ENCODE measurements around the gene ZNF10.

Gene ZNF10

DNA sequence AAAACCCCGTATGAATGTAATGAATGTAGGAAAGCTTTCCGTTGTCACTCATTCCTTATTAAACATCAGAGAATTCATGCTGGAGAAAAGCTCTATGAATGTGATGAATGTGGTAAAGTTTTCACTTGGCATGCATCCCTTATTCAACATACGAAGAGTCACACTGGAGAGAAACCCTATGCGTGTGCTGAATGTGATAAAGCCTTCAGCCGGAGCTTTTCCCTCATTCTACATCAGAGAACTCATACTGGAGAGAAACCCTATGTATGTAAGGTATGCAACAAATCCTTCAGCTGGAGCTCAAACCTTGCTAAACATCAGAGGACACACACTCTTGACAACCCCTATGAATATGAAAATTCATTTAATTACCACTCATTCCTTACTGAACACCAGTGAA is 24.2 kb upstream of the ZNF10 start:
- Histone ChIP-seq H3K27me3 (ENCODE audit: insufficient read depth, poor library complexity, severe bottlenecking) (no peaks in the 10 kb centered on the region), H3K4me3 (ENCODE audit: severe bottlenecking) (no peak overlapping the region), H3K9me3 (ENCODE audit: severe bottlenecking) (peaks cover 73% of the 10 kb centered on the region), H3K27ac (ENCODE audit: poor library complexity, severe bottlenecking) (no peak overlapping the region), H3K36me3 (ENCODE audit: low read depth) (peaks cover 67% of the 10 kb centered on the region), H3K4me1 (ENCODE audit: insufficient read depth, poor library complexity, severe bottlenecking) (no peaks in the 10 kb centered on the region)
- ATAC-seq (ENCODE audit: low read depth) (no peak), DNase-seq (ENCODE audit: low spot score) (no peak)
- TF ChIP-seq, protein P1, sequence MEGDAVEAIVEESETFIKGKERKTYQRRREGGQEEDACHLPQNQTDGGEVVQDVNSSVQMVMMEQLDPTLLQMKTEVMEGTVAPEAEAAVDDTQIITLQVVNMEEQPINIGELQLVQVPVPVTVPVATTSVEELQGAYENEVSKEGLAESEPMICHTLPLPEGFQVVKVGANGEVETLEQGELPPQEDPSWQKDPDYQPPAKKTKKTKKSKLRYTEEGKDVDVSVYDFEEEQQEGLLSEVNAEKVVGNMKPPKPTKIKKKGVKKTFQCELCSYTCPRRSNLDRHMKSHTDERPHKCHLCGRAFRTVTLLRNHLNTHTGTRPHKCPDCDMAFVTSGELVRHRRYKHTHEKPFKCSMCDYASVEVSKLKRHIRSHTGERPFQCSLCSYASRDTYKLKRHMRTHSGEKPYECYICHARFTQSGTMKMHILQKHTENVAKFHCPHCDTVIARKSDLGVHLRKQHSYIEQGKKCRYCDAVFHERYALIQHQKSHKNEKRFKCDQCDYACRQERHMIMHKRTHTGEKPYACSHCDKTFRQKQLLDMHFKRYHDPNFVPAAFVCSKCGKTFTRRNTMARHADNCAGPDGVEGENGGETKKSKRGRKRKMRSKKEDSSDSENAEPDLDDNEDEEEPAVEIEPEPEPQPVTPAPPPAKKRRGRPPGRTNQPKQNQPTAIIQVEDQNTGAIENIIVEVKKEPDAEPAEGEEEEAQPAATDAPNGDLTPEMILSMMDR (IDR thresholded peaks at IDR 0.05; ENCODE audit: poor library complexity, severe bottlenecking): no peak

DNA sequence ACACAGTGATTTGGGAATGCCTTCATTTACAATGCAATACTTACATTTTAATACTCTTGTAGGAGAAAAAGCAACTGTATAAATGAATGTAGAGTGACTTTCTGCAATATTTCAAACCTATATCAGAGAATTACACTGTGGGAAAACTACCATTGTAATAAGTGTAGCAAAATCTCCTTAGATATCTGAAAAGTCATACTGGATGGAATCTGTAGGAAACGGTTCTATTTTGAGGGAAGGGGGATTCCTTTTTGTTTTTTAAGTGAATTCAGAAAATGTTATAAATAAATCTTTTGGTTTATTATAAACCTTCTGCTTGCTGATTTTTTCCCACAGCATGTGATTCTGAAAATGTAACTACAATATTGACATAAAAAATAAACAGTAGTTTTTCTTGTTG is 23.3 kb upstream of the ZNF10 start:
- H3K4me3 ChIP-seq (ENCODE audit: severe bottlenecking): no peak overlapping the region
- no peaks in the 10 kb centered on the region for H3K4me1 ChIP-seq (ENCODE audit: insufficient read depth, poor library complexity, severe bottlenecking)
- H3K27ac ChIP-seq (ENCODE audit: poor library complexity, severe bottlenecking): no peak overlapping the region
- DNase-seq (ENCODE audit: low spot score) (no peak), ATAC-seq (ENCODE audit: low read depth) (no peak)
- no peaks in the 10 kb centered on the region for H3K27me3 ChIP-seq (ENCODE audit: insufficient read depth, poor library complexity, severe bottlenecking)
- TF ChIP-seq, protein P1 (IDR thresholded peaks at IDR 0.05; ENCODE audit: poor library complexity, severe bottlenecking): no peak
- H3K9me3 ChIP-seq (ENCODE audit: severe bottlenecking): peaks cover 69% of the 10 kb centered on the region
- peaks cover 59% of the 10 kb centered on the region for H3K36me3 ChIP-seq (ENCODE audit: low read depth)

DNA sequence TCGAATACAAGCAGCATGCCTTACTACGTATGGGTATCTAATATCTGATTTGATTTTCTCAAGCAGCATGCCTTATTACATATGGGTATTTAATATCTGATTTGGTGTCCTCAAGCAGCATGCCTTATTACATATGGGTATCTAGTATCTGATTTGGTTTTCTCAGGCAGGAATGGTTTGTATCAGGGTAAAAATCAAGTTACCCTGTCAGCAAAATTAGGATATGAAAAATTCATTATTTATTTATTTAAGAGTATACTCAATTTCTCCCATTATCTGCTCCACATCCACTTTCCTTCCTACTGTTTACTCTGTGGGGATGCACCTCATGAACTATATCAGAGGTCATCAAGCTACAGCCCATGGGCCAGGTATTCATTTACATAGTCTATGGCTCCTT is 22.3 kb upstream of the ZNF10 start:
- H3K4me3 ChIP-seq (ENCODE audit: severe bottlenecking): no peak overlapping the region
- H3K9me3 ChIP-seq (ENCODE audit: severe bottlenecking): peaks cover 64% of the 10 kb centered on the region
- DNase-seq (ENCODE audit: low spot score): no peak
- no peaks in the 10 kb centered on the region for H3K4me1 ChIP-seq (ENCODE audit: insufficient read depth, poor library complexity, severe bottlenecking)
- H3K27me3 ChIP-seq (ENCODE audit: insufficient read depth, poor library complexity, severe bottlenecking): no peaks in the 10 kb centered on the region
- no peak for ATAC-seq (ENCODE audit: low read depth)
- TF ChIP-seq, protein P1 (IDR thresholded peaks at IDR 0.05; ENCODE audit: poor library complexity, severe bottlenecking): no peak
- H3K27ac ChIP-seq (ENCODE audit: poor library complexity, severe bottlenecking): no peak overlapping the region
- H3K36me3 ChIP-seq (ENCODE audit: low read depth): peaks cover 57% of the 10 kb centered on the region

DNA sequence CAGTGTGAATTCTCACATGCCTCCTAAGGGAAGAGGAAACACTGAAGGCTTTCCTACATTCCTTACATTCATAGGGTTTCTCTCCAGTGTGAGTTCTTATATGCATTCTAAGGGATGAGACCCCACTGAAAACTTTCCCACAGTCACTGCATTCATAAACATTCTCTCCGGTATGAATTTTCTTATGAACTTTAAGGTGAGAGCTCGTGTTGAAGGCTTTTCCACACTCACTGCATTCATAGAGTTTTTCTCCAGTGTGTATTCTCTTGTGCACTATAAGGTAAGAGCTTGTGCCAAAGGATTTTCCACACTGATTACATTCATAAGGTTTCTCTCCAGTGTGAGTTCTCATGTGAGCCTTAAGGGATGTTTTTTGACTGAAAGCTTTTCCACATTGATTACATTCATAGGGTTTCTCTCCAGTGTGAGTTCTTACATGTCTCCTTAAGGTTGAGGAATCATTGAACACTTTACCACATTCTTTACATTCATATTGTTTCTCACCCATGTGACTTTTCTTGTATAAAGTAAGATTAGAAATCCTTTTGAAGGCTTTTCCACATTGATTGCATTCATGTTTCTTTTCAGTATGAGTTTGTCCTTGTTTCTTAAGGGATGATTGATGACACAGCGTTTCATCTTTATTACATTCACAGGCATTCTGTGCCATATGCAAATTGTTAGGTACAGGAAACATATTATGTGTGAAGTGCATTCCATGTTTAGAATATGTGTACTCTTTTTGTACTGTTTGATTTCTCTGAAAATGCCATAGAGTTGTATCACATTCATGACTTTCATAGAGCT is 9.8 kb upstream of the ZNF10 start:
- DNase-seq (ENCODE audit: low spot score): no peak
- peaks cover 26% of the 10 kb centered on the region for H3K36me3 ChIP-seq (ENCODE audit: low read depth)
- H3K27ac ChIP-seq (ENCODE audit: poor library complexity, severe bottlenecking): no peak overlapping the region
- no peaks in the 10 kb centered on the region for H3K4me1 ChIP-seq (ENCODE audit: insufficient read depth, poor library complexity, severe bottlenecking)
- TF ChIP-seq, protein P1 (IDR thresholded peaks at IDR 0.05; ENCODE audit: poor library complexity, severe bottlenecking): no peak
- no peak overlapping the region for H3K4me3 ChIP-seq (ENCODE audit: severe bottlenecking)
- H3K27me3 ChIP-seq (ENCODE audit: insufficient read depth, poor library complexity, severe bottlenecking): no peaks in the 10 kb centered on the region
- no peak for ATAC-seq (ENCODE audit: low read depth)
- H3K9me3 ChIP-seq (ENCODE audit: severe bottlenecking): peaks cover 57% of the 10 kb centered on the region

DNA sequence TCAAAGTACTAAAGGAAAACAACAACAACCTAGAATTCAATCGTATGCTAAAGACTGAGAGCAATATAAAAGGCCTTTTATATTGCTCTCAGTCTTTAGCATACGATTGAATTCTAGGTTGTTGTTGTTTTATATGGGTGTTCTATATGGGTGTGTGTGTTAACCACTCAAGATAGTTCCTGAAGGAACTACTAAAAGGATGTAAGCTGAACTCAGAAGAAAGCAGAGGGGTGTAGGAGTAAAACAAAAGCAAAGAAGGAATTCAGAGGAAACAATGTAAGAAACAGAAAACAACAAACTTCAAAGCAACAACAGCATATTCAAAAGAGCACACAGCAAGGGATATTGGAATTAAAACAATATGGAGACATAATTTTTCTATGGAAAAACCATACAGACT is 5.8 kb upstream of the ZNF10 start:
- Histone ChIP-seq H3K9me3 (ENCODE audit: severe bottlenecking) (peaks cover 47% of the 10 kb centered on the region), H3K27ac (ENCODE audit: poor library complexity, severe bottlenecking) (no peak overlapping the region), H3K27me3 (ENCODE audit: insufficient read depth, poor library complexity, severe bottlenecking) (no peaks in the 10 kb centered on the region), H3K4me3 (ENCODE audit: severe bottlenecking) (no peak overlapping the region), H3K36me3 (ENCODE audit: low read depth) (peaks cover 33% of the 10 kb centered on the region), H3K4me1 (ENCODE audit: insufficient read depth, poor library complexity, severe bottlenecking) (no peaks in the 10 kb centered on the region)
- DNase-seq (ENCODE audit: low spot score) (no peak), ATAC-seq (ENCODE audit: low read depth) (no peak)
- TF ChIP-seq, protein P1 (IDR thresholded peaks at IDR 0.05; ENCODE audit: poor library complexity, severe bottlenecking): no peak

All from RWPE2 (cell line).